Stimulated activated CD8-positive, alpha-beta memory T cell treated with anti-CD3 and anti-CD28 coated beads, Interleukin-7, amount 100 ng/mL, for 4 hours (primary cell): ENCODE measurements around the gene ABTB2.
"Not testable (repeated sequence)": the region's sequence is repeated elsewhere in the genome, so short reads cannot be mapped to it uniquely, and the experiment has no call there.

Source experiments
- DNase-seq, 2 donors: peaks; one replicate each; pipeline ENCODE4 v3.0.0-alpha.2; 2020; ENCODE audit warnings: low read depth in 2 of 2

Gene ABTB2

DNA sequence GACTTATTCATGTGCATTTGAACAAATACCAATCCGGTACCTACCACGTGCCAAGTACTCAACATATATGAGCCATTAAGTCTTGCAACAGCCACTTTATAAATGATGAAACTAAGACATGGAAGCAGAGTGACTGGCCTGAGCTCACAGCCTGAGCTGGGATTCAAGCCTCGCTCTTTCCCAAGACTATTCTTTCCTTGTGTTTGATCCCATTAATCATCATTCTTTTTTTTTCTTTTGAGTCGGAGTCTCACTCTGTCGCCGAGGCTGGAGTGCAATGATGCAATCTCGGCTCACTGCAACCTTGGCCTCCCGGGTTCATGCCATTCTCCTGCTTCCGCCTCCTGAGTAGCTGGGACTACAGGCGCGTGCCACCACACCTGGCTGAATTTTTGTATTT, 119.3 kb downstream of the ABTB2 start:
- DNase-seq = no peak

DNA sequence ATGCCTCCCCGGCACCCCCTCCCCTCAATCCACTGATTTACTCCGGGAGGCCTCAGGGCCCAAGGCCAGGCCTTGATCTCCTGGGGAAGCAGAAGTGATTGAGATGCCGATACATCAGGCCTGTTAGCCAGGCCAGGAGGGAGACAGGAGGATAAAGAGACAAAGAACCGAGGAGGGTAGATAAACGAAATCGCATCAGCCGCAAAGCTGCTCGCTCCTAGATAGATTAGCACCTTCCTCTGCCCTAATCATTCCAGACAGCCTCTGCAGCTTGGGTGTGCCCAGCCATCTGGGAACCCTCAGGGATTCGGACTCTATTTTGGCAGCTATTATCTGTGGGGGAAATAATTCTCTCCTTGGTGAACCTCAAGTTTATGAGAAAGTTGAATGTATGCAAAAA, 121.2 kb downstream of the ABTB2 start:
- no peak for DNase-seq

DNA sequence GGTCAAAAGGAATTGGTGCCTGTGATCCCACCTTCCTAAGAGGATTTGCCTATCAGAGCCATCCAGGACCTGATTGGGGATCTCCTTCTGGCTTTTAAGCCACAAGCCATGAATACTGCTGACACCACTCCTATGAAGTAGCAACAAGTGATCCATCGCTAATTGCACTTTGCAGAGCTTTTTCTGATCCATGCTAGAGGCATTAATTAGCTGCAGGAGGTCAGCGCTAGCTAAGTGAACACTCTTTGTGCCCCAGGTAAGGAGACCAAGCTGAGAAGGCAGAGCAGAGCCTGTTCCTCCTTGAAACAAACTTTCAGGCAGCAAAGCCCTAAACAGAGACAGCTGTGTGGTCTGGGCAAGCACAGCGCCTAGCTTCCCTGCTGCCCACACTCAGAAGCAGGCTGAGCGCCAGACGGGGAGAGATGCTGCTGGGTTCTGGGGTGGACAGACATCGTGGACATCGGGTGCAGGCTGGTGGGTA, 122.2 kb downstream of the ABTB2 start:
- DNase-seq = no peak

DNA sequence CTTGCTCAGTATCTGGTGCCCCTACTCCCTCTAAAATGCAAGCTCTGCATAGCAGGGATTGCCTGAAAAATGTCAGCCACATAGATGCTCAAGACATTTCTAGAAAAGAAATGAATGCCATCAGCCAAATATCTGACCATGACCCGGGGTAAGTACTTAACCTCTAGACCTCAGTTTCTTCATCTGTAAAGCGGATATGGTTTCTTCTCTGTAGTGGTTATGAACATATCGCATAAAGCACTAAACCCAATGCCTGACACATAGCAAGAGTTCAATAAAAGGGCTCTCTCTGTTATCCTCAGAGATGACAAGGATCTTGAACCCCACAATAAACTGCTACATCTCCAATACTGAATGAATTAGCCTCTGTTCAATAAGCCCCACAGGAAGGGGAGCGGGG, 122.6 kb downstream of the ABTB2 start:
- no peak for DNase-seq

DNA sequence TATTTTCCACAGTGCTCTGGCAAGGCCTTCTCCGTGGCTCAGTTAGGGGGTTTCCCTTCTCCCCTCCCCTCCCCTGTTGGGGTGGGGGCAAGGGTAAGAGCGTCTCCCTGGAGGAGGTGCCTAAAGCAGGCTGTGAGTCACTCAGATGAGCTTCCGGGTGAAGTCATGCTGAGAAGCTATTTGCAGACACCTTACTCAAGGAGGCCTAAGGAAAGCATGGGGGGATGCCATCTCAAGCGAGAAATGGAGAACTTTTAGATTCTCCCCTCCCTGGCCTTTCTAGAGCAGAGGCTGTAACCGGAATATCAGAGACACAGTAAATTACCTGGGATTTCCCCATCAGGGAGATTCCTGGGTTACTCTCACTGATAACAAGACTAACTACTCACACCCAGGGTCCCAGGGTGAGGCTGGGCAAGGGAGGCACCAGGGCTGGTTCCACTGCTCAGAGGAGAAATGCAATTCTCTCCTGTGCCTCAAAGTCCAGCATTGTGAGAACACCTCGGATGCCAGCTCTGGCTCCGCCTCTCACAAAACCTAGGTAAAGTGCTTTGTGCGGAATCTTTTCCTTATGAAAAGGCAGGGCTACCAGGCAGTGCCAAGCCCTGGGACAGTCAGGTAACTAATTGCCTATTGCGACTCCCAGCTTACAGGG, 123.6 kb downstream of the ABTB2 start:
- DNase-seq = peak; percentile 77 to 79

DNA sequence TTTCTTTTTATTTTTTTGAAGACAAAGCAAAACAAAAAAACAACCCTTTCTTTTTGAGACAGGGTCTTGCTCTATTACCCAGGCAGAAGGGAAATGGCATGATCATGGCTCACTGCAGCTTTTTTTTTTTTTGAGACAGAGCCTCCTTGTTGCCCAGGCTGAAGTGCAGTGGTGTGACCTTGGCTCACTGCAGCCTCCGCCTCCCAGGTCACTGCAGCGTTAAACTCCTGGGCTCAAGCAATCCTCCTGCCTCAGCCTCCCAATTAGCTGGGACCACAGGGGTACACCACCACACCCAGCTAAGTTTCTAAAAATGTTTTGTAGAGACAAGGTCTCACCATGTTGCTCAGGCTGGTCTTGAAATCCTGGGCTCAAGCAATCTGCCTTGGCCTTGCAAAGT, 124.6 kb downstream of the ABTB2 start:
- DNase-seq = no peak

DNA sequence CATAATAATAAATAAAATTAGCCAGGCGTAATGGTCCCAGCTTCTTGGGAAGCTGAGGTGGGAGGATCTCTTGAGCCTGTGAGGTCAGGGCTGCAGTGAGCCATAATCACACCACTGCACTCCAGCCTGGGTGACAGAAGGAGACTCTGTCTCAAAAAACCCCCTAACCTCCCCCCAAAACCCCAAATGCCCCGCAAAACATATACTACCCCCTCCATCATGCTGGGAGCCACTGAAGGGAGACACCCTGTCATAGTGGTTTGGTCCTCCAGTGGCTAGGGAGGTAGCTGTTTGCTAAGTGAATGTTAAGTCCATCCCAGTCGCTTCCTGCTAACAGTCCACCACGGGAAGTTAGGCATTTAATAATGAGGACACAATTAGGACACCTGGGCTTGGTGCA, 125.0 kb downstream of the ABTB2 start:
- DNase-seq = no peak

DNA sequence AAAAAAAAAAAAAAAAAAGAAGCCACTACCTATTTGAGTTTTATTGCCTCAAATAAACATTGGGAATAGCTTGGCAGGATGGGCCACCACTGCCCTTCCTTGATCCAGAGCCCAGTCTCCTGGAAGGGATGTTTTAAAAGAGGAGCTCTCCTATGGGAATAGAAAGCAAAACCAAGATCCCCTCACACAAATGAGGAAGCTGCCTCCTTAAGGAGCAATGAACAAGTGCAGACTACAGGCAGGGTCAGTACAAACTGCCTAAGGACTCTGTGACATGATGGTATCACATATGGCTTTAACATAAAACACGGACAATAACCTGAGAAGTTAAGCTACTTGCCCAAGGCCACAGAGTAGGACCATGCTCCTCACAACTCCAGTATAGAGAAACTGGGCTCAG, 131.6 kb downstream of the ABTB2 start:
- DNase-seq = no peak

DNA sequence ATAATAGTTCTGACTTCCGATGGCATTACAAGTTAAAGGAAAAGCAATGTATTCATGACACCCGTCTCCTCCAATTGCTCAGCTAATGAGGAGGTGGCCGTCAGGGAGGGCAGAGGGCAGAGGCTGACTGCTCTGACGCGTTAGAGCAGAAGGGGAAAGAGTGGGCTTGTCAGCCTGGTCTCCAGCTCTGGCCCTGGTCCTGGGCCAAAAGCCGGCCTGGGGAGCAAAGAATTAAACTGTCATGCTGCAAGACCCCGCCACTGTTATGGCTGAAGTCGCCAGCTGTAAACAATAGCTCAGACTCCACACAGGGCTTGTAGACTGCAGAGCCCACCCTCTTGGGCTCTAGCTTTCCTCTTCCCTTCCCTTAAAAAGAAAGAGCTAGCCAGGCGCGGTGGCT, 132.7 kb downstream of the ABTB2 start:
- DNase-seq = no peak

DNA sequence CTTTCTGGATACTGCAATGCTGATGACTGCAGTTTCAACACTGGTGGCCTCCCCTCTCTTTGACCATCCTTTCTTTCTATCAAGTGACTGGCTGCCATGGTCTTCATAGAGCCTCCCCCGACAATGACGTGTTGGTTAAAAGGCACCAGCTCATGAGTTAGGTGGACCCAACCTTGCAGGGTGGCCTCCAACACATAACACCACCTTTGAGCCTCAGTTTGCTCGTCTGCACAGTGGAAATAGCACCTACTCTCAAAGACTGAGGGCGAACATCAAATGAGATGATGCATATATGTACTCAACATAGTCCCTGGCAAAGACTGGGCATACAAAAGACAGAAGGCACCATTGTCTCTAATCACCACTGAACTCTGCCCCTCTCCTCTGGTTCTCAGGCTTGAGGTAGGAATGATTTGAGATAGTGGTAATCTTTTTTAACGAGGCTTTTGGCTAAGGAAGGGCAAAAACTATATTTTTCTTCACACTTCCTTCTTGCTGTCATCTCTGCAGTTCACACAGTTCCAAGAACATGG, 133.3 kb downstream of the ABTB2 start:
- DNase-seq = no peak

DNA sequence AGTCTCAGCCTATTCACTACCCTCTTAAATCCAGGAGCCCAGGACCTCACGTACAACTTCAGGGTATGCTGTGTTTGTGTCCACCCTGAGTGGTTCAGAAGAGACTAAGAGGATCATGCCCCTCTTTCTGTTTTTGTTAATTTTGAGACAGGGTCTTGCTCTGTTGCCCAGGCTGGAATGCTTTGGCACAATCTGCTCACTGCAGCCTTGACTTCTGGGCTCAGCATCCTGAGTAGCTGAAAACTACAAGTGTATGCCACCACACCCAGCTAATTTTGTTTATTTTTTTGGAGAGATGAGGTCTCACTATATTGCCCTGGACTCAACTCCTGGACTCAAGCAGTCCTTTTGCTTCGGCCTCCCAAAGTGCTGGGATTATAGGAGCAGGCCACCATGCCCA, 133.9 kb downstream of the ABTB2 start:
- DNase-seq = no peak

DNA sequence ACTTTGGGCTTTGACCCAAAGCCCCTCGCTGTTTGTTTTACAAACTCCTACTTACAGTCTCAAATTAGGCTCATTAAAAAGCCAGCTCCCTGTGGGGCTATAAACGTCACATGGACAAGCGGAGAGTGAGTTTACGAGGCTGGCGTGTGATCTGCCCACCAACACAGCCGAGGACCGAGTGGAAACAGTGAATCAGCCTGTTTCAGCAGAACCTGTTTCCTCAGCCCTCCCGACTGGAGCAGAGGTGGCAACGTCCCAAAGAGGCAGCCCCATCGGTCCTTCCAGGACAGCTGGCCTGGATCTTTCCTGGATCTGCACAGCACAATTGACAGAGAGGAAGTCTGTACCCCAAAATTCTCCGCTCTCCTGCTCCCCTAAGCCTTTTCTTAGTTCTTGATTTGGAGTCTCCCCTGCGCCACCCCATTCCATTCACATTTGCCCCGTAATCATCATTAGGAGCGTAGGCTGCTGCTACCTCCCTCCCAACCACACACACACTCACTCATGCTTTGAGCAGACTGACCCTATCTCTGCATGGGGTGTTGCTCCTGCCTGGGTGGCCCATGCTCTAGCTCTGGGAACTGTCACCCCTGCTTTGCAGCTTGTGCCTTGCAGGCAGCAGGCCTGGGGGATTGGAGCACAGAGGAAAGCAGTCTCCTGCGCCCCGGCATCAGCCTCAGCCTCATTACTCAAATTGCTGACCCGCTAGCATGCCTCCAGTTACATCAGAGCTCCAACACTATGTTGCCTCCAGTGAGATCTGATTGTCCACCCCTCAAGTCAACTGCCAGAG, 134.6 kb downstream of the ABTB2 start:
- no peak for DNase-seq

DNA sequence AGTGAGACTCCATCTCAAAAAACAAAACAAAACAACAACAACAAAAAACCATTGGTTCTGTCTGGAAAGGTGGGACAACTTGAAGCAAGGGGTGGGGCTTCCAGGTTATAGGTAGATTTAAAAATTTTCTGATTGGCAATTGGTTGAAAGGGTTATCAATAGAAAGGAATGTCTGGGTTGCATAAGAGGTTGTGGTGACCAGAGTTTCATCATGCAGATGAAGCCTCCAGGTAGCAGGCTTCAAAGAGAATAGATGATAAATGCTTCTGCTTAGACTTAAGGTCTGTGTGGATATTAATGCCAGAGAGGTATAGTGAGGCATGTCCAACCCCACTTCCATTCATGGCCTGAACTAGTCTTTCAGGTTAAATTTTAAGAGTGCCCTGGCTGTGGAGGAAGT, 135.8 kb downstream of the ABTB2 start:
- no peak for DNase-seq

DNA sequence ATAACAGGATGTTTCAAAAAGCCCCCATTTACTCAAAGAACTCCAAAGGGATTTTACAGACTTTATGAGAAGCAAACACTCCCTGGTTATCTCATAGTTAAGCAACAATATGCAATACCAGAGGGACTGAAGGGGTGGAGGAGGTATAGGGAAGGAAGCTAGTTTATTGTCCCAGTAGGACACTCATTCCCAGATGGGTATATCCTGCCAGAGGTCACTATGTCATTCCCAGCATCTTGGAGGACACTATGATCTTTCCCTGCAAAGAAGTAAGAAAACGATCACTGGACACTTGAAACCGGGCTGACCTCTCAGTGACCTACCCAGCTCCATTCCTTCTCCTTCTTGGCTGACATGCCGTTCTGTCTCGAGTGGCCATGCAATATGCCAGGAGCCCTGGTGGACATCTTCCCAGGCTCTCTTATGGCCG, 137.9 kb downstream of the ABTB2 start:
- no peak for DNase-seq

DNA sequence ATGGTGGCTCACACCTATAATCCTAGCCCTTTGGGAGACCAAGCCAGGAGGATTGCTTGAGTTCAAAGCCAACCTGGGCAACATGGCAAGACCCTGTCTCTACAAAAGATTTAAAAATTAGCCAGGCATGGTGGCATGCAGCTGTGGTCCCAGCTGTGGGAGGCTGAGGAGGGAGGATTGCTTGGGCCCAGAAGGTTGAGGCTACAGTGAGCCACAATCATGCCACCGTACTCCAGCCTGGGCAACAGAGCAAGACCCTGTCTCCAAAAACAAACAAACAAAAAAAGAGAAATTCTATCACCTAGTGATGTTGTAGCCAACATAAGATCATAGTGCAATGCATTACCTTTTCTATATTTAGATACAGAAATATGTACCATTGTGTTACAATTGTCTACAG, 138.5 kb downstream of the ABTB2 start:
- no peak for DNase-seq

DNA sequence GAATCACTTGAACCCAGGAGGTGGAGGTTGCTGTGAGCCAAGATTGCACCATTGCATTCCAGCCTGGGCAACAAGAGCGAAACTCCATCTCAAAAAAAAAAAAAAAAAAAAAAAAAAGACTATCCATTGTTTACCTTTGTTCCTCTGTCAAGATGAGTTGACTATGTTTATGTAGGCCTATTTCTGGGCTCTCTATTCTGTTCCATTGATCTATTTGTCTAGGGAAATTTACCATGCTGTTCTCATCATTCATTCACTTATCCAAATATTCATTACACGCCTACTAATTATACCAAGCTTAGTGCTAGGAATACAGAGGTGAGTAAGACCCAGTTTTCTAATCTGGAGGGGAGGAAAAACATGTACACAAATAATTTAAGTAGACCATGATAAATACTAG, 139.1 kb downstream of the ABTB2 start:
- DNase-seq = not testable (repeated sequence)

DNA sequence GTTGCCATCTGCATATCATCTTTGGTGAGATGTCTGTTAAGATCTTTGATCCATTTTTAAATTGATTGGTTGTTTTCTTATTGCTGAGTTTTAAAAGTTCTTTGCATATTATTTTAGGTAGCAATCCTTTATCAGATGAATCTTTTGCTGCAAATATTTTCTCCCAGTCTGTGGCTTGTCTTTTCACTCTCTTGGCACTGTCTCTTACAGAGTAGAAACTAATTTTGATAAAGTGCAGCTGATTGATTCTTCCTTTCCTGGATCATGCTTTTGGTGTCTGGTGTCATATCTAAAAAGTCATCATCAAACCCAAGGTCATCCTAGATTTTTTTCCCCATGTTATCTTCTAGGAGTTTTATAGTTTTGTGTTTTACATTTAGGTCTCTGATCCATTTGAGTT, 139.7 kb downstream of the ABTB2 start:
- DNase-seq = no peak

DNA sequence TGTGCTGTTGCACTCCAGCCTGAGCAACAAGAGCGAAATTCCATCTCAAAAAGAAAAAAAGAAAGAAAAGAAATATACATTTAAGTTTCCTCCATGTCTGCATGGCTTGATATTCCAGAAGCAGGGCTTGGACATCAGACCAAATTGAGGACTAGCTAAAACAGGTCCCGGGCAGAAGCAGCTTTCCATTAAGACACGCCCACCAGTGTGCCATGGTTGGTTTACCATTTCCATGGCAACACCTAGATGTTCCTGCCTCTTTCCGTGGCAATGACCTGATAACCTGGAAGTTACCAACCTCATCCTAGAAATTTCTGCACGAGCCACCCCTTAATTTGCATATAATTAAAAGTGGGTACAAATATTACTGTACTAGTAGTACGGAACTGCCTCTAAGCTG, 141.1 kb downstream of the ABTB2 start:
- DNase-seq = no peak

DNA sequence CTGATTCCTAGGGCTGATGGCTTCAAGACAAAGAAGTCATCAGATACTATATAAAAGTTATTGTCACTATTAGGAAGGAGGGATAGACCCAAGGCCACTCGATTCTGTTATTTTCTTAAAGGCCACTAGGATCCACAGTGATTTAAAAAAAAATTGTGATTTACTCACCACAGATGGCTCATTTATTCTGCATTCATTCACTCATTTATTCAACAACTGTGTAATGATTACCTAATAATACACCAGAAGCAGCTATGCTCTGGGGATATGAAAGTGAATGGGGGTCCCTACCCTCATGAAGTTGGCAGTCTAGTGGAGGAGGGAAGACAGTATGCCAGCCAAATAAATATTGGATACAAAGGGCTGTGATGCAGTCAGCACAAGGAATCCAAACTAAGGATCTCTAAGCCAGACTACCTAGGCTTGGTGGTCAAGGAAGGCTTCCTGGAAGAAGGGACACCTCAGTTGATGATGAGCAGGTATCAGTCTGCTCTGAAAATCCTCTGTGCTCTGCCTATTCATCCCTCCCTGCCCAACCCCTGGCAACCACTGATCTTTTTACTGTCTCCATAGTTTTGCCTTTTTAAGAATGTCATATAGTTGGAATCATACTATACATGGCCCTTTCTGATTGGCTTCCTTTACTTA, 141.9 kb downstream of the ABTB2 start:
- DNase-seq = no peak

DNA sequence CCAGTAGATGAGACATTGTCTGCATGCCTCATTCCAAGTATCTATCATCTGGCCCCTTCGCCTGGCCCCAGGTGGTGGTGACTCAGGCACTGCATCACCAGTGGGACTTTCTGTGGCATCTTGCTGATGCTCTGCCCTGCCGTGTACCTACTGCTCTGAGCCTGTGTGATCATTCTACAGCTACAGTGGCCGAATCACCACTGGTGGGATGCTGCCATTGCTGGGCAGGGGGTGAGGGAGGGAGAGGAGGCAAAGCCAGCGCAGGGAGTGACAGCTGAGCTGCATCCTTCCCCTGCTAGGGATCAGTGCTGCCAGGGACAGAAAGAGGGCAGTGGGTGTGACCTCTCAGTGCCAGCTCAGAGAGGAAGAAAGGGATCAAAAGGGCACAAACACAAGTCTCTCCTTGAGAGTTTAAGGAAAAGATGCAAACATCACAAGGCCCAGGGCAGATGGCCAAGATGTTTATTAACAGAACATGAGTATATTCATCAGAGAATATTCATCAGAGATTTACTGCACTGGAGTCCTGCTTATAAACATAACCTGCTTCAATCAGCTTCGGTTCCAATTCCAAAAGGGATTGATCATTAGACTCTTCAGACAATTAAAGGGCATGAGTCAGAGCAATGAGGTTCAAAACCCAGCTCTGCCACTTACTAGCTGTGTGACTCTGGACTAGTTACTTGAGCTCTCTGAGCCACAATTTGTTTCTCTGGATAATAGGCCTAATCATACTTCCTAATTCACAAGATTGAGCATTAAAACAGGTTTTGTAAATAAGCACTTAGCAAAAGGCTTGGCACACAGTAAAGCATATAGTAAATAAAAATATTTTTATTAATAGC, 142.6 kb downstream of the ABTB2 start:
- DNase-seq = peak; percentile 57 to 64

DNA sequence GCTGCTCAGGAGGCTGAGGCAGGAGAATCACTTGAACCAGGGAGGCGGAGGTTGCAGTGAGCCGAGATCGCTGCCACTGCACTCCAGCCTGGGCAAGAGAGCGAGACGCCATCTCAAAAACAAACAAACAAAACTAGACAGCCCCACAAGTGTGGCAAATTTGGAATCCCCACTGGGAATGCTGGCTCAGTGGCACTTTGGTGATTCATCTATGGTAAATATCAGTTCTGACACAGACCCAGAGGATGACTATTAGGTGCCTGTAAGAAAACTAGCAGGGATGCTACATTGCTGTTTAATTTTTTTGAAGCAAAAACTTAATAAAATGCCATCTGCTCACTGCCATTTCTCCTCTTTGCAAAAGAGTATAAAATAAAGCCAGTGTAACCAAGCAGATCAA, 144.4 kb downstream of the ABTB2 start:
- DNase-seq = no peak

DNA sequence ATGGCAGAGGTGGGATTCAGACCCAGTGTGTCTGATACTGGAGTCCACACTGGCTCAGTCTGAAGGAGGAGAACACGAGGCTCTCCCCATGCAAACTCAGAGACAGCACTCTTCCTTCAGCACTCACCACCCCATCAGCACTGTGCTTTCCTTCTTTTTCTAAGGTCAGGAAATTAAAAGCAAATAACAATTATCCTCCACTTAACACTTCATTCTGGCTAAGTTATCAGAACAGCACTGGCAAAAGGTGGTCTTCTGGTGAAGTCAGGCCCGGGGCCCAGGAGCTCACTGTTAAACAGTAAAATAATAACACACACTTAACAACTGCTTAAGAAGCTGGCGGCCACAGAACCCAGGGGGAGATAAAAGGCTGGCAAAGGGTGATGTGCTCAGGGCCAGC, 145.2 kb downstream of the ABTB2 start:
- DNase-seq = no peak
